Type B pancreatic cell (in vitro differentiated cells): ENCODE measurements around the gene TOR1B. TPM values are rescaled to one million over a fixed set of nuclear protein-coding genes. Genes with fewer than 3 reads are reported as not detected.
A peak's percentile ranks its signal among the peaks of the same experiment; 100 is the strongest.

Source experiments
- DNase-seq: peaks from one replicate; pipeline ENCODE4 v3.0.0; 2021; ENCODE audit warnings: mixed read lengths; ENCODE audit not compliant: unreplicated experiment; ENCODE audit errors: extremely low spot score
- H3K27ac Mint-ChIP-seq: 2 replicates; pipeline ENCODE4 v1.8.0; 2021; ENCODE audit warnings: mild to moderate bottlenecking, mixed read lengths
- H3K27me3 Mint-ChIP-seq: 2 replicates; pipeline ENCODE4 v1.8.0; 2021; ENCODE audit warnings: mixed read lengths
- H3K36me3 Mint-ChIP-seq: 2 replicates; pipeline ENCODE4 v1.8.0; 2021; ENCODE audit warnings: mixed read lengths
- H3K4me1 Mint-ChIP-seq: one replicate; pipeline ENCODE4 v1.8.0; 2021; ENCODE audit warnings: mixed read lengths; ENCODE audit not compliant: unreplicated experiment
- H3K4me3 Mint-ChIP-seq: 2 replicates; pipeline ENCODE4 v1.8.0; 2021; ENCODE audit warnings: mild to moderate bottlenecking, mixed read lengths
- H3K9me3 Mint-ChIP-seq: 2 replicates; pipeline ENCODE4 v1.8.0; 2021; ENCODE audit warnings: mixed read lengths
- total RNA-seq: library from RNA; stranded (reverse); gene quantifications from 2 replicates; pipeline ENCODE4 v1.2.1, GENCODE V29; 2021; ENCODE audit warnings: low replicate concordance
- TF ChIP-seq, protein P1 (sequence below): fragments of 200-600 bp; sonication (generic); conservative IDR thresholded peaks from 2 replicates; pipeline ENCODE4 v1.5.0; 2021; ENCODE audit warnings: antibody characterized with exemption, mild to moderate bottlenecking

TOR1B gene
- total RNA-seq, 1 donor from 2014 or later: 23.5 TPM

DNA sequence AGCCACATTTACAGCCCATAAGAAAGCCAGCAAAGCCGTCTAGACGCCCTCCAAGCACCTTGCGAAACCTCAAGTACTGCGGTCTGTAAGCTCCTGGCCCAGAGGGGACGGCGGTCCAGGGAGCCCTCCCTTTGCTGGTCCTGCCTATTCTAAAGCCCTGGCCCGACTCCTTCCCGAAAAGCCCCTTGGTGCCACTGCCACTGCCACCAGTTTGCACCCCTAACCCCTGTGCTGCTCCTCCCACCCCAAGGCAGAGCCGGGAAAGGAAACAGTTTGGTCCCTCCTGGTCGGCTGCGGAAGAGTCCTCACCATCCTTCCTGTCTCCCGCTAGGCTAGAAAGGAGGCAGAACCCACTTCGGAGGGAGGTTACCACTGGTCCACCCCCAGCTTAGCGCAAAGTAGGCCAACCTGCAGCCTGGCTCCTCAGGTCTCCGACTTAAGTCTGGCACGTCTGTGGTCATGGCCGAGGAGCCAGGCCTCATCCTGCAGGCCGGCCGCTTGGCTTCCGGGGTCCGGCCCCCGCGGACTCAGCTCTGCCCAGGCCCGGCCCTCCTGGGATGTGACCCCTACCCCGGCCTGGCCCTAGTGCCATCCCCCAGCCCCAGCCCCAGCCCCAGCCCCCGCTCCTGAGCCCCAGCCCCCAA, 20.0 kb downstream of the TOR1B start:
- H3K9me3 Mint-ChIP-seq: no peaks in the 10 kb centered on the region
- peak overlapping the region; percentile 92 for H3K4me3 Mint-ChIP-seq
- no peak for DNase-seq
- TF ChIP-seq, protein P1, sequence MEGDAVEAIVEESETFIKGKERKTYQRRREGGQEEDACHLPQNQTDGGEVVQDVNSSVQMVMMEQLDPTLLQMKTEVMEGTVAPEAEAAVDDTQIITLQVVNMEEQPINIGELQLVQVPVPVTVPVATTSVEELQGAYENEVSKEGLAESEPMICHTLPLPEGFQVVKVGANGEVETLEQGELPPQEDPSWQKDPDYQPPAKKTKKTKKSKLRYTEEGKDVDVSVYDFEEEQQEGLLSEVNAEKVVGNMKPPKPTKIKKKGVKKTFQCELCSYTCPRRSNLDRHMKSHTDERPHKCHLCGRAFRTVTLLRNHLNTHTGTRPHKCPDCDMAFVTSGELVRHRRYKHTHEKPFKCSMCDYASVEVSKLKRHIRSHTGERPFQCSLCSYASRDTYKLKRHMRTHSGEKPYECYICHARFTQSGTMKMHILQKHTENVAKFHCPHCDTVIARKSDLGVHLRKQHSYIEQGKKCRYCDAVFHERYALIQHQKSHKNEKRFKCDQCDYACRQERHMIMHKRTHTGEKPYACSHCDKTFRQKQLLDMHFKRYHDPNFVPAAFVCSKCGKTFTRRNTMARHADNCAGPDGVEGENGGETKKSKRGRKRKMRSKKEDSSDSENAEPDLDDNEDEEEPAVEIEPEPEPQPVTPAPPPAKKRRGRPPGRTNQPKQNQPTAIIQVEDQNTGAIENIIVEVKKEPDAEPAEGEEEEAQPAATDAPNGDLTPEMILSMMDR: no peak
- H3K27ac Mint-ChIP-seq: no peak overlapping the region
- peaks cover 12% of the 10 kb centered on the region for H3K36me3 Mint-ChIP-seq
- H3K27me3 Mint-ChIP-seq: no peaks in the 10 kb centered on the region
- peaks cover 10% of the 10 kb centered on the region for H3K4me1 Mint-ChIP-seq

DNA sequence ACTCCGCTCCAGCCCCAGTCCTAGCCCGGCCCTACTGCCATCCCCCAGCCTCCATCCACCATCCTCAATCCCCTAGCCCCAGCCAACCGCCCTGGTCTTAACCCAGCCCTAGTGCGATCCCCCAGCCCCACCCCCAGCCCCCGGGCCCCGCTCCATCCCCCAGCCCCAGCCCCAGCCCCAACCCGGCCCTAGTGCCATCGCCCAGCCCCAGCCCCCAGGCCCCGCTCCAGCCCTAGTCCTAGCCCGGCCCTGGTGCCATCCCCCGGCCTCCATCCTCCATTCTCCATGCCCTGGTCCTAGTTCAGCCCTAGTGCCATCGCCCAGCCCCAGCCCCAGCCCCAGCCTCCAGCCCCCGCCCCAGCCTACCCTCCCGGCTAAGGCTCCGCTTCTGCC, 20.6 kb downstream of the TOR1B start:
- TF ChIP-seq, protein P1: no peak
- no peak for DNase-seq
- H3K27ac Mint-ChIP-seq: no peak overlapping the region
- peaks cover 10% of the 10 kb centered on the region for H3K4me1 Mint-ChIP-seq
- no peaks in the 10 kb centered on the region for H3K27me3 Mint-ChIP-seq
- peaks cover 11% of the 10 kb centered on the region for H3K36me3 Mint-ChIP-seq
- H3K4me3 Mint-ChIP-seq: peak overlapping the region; percentile 92
- no peaks in the 10 kb centered on the region for H3K9me3 Mint-ChIP-seq

DNA sequence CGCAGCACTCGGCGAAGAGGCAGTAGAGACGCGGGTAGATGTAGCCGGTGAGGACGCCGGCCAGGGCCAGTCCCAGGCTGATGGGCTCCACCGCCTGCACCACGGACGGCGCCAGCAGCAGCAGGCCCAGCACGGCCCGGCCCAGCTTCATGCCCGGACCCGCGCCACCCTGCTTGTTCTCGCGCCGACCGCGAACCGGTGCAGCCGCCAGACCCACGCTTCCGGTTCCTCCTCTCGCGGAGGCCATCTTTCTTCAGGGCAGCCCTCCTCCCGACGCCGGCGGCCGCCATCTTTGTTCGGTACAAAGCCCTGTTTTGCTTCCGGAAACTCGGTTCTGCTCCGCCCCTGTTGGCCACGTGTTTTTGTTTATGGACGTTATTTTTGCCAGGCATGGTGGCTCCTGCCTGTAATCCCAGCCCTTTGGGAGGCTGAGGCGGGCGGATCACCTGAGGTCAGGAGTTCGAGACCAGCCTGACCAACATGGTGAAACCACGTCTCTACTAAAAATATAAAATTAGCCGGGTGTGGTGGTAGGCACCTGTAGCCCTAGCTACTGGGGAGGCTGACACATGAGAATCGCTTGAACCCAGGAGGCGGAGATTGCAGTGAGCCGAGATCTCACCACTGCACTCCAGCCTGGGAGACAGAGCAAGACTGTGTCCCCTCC, 21.1 kb downstream of the TOR1B start, which contains the start of gene TOR1A:
TSS of gene TOR1A (minus strand) at position 202 of the 667 bp plus-strand sequence. CDS start at position 151, 51 bp downstream.
- peak; percentile 92 for DNase-seq
- peak within 1 kb of the TSS; percentile 74 for H3K27ac Mint-ChIP-seq
- TF ChIP-seq, protein P1: no peak
- H3K36me3 Mint-ChIP-seq: peaks cover 5% of the 10 kb centered on the region
- H3K4me1 Mint-ChIP-seq: peaks cover 10% of the 10 kb centered on the region
- H3K9me3 Mint-ChIP-seq: no peaks in the 10 kb centered on the region
- H3K4me3 Mint-ChIP-seq: peak within 1 kb of the TSS; percentile 92
- no peaks in the 10 kb centered on the region for H3K27me3 Mint-ChIP-seq

DNA sequence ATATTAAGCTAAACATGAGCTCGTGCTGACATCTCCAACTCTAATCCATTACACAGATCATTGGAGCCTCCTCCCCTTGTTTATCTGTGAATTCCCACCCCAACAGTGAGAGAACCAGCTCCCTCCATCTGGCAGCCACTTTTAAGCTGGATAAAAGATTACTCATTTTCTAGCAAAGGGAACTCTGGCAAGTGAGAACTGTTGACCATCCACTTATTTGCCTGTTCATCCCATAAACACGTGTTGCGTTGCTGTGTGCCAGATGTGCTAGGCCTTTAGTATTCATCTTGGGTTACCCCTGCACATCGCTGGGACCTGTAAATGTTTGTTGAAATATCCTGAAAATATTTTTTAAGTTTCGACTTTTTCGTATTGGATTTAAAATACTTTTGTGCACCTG, 23.4 kb downstream of the TOR1B start:
- Mint-ChIP-seq H3K27me3 (no peaks in the 10 kb centered on the region), H3K36me3 (peaks cover 5% of the 10 kb centered on the region), H3K27ac (no peak overlapping the region), H3K4me1 (peaks cover 10% of the 10 kb centered on the region), H3K9me3 (no peaks in the 10 kb centered on the region), H3K4me3 (no peak overlapping the region)
- DNase-seq: no peak
- TF ChIP-seq, protein P1: no peak

DNA sequence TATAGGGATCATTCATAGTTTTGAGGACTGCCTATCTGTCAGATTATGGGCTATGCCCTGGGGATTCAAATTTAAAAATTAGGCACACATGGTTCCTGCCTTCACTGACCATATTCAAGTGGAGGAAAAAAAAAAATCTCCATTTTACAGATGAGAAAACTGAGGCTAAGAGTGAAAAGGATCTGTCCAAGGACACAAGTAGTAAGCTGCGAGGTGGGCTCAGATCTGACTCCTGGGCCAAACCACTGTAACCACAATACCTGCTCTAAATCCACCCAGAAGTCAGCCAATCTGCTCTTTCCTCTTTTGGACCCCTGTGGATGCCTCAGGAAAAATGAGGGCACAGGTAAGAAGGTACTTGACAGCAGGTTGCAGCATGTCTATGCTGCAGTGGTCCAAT, 23.8 kb downstream of the TOR1B start:
- H3K4me1 Mint-ChIP-seq: peaks cover 10% of the 10 kb centered on the region
- no peak overlapping the region for H3K4me3 Mint-ChIP-seq
- H3K9me3 Mint-ChIP-seq: no peaks in the 10 kb centered on the region
- H3K27ac Mint-ChIP-seq: no peak overlapping the region
- no peaks in the 10 kb centered on the region for H3K27me3 Mint-ChIP-seq
- DNase-seq: no peak
- H3K36me3 Mint-ChIP-seq: peaks cover 5% of the 10 kb centered on the region
- TF ChIP-seq, protein P1: no peak
